Adrenal gland (tissue), 12 donors: ENCODE data around the gene GDAP2. TPM values are rescaled to one million over a fixed set of nuclear protein-coding genes. Genes with fewer than 3 reads are reported as not detected.

Source experiments
- DNase-seq, 7 donors: peaks; one replicate each; pipeline ENCODE4 v3.0.0-alpha.2; 2019 to 2020
- H3K27ac ChIP-seq, 5 donors: fragments of 200-600 bp; sonication (generic) in 4 of 5; 1 replicate in 3 of 5; 2 replicates in 2 of 5; pipeline versions ENCODE4 v1.5.1 to v1.8.0; 2016 to 2020; ENCODE audit warnings: mild to moderate bottlenecking in 1 of 5
- H3K27me3 ChIP-seq: fragments of 200-600 bp; 2 replicates; pipeline ENCODE4 v1.8.0; 2021
- H3K36me3 ChIP-seq, 2 donors: fragments of 200-600 bp; replicated peaks in 1 of 2; 1 replicate in 1 of 2; 2 replicates in 1 of 2; pipeline versions ENCODE4 v1.5.1 to v1.8.0; 2018 to 2022
- H3K4me1 ChIP-seq, 2 donors: fragments of 200-600 bp; replicated peaks in 1 of 2; 1 replicate in 1 of 2; 2 replicates in 1 of 2; pipeline versions ENCODE4 v1.5.1 to v1.8.0; 2018 to 2021
- H3K4me3 ChIP-seq, 4 donors: fragments of 200-600 bp; sonication (generic) in 3 of 4; one replicate each; pipeline ENCODE4 v1.5.1; 2016 to 2018
- H3K9me3 ChIP-seq, 3 donors: fragments of 200-600 bp; sonication (generic) in 1 of 3; replicated peaks in 1 of 3; 1 replicate in 2 of 3; 2 replicates in 1 of 3; pipeline versions ENCODE4 v1.5.1 to v1.8.0; 2016 to 2021
- POLR2A ChIP-seq, 2 donors: fragments of 450-650 bp; IDR thresholded peaks; one replicate each; pipeline ENCODE4 v1.6.1; 2017; ENCODE audit warnings: antibody characterized with exemption in 2 of 2, mild to moderate bottlenecking in 2 of 2, moderate library complexity in 1 of 2
- WGBS, 4 donors: extraction: QIAGEN DNeasy Blood & Tissue Kit in 2 of 4; methylation state at CpG; one replicate each; pipeline versions ENCODE4 v1.1.5 to v1.1.7; 2013 to 2017; 5-methylcytosine and 5-hydroxymethylcytosine counted together
- intact Hi-C, 2 donors: fragments of 100-400 bp; cut with DNase I; formaldehyde crosslinking; loops; one replicate each; pipeline versions ENCODE4 v1.14.1 to v1.15.0; 2022 to 2023
- polyA plus RNA-seq, 3 donors: library from polyadenylated mRNA; stranded (reverse); fragments of 200-250 nt in 2 of 3; fragments of 350-450 nt in 1 of 3; fragmentation: Illumina TruSeq in 1 of 3; extraction: RNeasy Lipid Tissue Mini Kit (QIAGEN cat#74804) in 1 of 3; gene quantifications; one replicate each; pipeline ENCODE4 v1.2.3, GENCODE V29; 2013 to 2014
- total RNA-seq, 9 donors: library from RNA; depleted of rRNA in 4 of 9; stranded (reverse); fragments of >200 nt in 4 of 9; fragments of 120-200 nt in 1 of 9; fragmentation: NEBNext Ultra II Directional in 1 of 9; extraction: Animal tissue kit (Norgen Biotek cat#: 25700) in 1 of 9; gene quantifications; one replicate each; pipeline versions ENCODE4 v1.1.0 to v1.2.4, GENCODE V29; 2013 to 2023
- TF ChIP-seq, protein P1 (sequence below), 6 experiments: fragments of 450-650 bp in 4 of 6; fragments of 200-600 bp in 2 of 6; sonication (generic) in 1 of 6; IDR thresholded peaks; 1 replicate in 5 of 6; 2 replicates in 1 of 6; pipeline versions ENCODE4 v1.5.1 to v1.8.0; 2016 to 2021; ENCODE audit warnings: antibody characterized with exemption in 6 of 6, mild to moderate bottlenecking in 2 of 6, moderate library complexity in 1 of 6
- donor health status: healthy with polysubstance abuse.
- donor health status: Bipolar disorder and iron deficiency.
- donor health status: DM: yes; HTN: yes; CAD: no.
- donor health status: DM: no; HTN: no; CAD: no.
- donor health status: DM: no; HTN: no; CAD: no.
- donor health status: DM: yes; HTN: yes; CAD: no.

The GDAP2 gene
- total and polyA plus RNA-seq, 12 donors: 2.2 to 34.2 (median 22.4) TPM

DNA sequence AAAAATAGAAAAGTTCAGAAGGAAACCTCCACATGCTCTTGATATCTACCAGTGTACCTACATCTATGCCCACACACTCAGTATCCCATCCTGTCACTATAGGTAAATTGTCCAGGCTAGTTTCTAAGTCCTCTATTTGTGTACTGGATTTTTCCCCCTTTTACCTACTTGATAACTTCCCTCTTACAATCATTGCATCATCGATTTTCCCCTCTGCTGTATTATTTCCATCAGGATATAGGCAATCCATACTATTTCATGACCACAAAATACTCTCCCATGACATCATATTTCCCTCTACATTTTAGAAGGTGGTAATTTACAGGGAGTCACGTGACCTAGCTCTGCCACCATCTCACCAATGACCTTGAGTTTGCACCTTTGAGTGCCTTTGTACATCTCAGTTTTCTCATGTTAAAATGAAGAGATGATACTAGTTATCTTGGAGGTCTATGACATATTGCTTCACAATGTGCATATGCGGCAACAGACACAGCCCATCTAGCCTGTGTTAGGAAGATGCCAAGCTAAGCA lies 88.2 kb downstream of the GDAP2 start:
- Histone ChIP-seq H3K36me3 (no peaks in the 10 kb centered on the region), H3K27me3 (no peaks in the 10 kb centered on the region), H3K4me3 (no peak overlapping the region), H3K27ac (no peak overlapping the region), H3K9me3 (no peaks in the 10 kb centered on the region), H3K4me1 (no peaks in the 10 kb centered on the region)
- TF ChIP-seq POLR2A (IDR thresholded peaks at IDR 0.05): no peak
- TF ChIP-seq, protein P1, sequence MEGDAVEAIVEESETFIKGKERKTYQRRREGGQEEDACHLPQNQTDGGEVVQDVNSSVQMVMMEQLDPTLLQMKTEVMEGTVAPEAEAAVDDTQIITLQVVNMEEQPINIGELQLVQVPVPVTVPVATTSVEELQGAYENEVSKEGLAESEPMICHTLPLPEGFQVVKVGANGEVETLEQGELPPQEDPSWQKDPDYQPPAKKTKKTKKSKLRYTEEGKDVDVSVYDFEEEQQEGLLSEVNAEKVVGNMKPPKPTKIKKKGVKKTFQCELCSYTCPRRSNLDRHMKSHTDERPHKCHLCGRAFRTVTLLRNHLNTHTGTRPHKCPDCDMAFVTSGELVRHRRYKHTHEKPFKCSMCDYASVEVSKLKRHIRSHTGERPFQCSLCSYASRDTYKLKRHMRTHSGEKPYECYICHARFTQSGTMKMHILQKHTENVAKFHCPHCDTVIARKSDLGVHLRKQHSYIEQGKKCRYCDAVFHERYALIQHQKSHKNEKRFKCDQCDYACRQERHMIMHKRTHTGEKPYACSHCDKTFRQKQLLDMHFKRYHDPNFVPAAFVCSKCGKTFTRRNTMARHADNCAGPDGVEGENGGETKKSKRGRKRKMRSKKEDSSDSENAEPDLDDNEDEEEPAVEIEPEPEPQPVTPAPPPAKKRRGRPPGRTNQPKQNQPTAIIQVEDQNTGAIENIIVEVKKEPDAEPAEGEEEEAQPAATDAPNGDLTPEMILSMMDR (IDR thresholded peaks at IDR 0.05): no peak
- no peak for DNase-seq
- intact Hi-C loops: no loop called here
- WGBS, 4 donors: 95 to 98% (median 96%) methylated on average over 3 of the region's 3 CpGs

DNA sequence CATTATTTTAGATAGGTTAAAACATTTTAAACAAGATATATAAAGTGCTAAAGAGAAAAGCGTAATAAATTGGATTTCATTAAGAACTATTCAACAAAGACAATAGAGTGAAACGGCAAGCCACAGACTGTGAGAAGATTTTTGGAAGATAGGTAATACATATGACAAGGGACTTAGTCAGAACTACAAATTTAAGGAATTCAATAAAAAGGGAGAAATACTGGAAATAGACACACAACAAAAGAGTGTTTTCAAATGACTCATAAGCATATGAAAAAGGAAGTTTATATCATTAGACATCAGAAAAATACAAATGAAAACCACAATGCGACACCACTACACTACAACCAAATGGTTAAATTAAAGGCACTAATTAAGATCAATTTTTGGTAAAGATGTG lies 90.5 kb downstream of the GDAP2 start:
- TF ChIP-seq POLR2A (IDR thresholded peaks at IDR 0.05): no peak
- TF ChIP-seq, protein P1 (IDR thresholded peaks at IDR 0.05): no peak
- WGBS, 4 donors: 96 to 100% (median 98%) methylated on average over 3 of the region's 3 CpGs
- Histone ChIP-seq H3K36me3 (no peaks in the 10 kb centered on the region), H3K27me3 (no peaks in the 10 kb centered on the region), H3K4me3 (no peak overlapping the region), H3K27ac (no peak overlapping the region), H3K4me1 (no peaks in the 10 kb centered on the region), H3K9me3 (no peaks in the 10 kb centered on the region)
- no peak for DNase-seq
- intact Hi-C loops: no loop called here

DNA sequence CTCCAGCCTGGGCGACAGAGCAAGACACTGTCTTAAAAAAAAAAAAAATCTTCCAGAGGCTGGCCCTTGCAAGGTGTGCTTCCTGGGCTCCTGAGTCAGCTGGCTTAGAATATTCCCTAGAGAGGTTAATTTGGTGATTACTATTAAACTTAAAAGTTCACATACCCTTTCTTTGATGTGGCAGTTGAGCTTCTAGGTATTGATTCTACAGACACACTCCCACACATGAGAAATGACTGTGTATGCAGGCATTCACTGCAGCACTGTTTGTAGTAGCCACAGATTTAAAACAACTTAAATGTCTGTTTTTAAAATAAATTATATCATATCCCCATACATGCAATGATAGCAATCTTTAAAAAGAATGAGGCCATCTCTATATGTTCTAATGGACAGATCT lies 93.4 kb downstream of the GDAP2 start:
- Histone ChIP-seq H3K36me3 (no peaks in the 10 kb centered on the region), H3K4me1 (no peaks in the 10 kb centered on the region), H3K9me3 (no peaks in the 10 kb centered on the region), H3K4me3 (no peak overlapping the region), H3K27me3 (no peaks in the 10 kb centered on the region), H3K27ac (no peak overlapping the region)
- DNase-seq: no peak
- 67 to 100% (median 95%) methylated on average over 1 of the region's 1 CpG for WGBS, 4 donors
- TF ChIP-seq, protein P1 (IDR thresholded peaks at IDR 0.05): no peak
- no peak for TF ChIP-seq POLR2A (IDR thresholded peaks at IDR 0.05)
- intact Hi-C loops: no loop called here

DNA sequence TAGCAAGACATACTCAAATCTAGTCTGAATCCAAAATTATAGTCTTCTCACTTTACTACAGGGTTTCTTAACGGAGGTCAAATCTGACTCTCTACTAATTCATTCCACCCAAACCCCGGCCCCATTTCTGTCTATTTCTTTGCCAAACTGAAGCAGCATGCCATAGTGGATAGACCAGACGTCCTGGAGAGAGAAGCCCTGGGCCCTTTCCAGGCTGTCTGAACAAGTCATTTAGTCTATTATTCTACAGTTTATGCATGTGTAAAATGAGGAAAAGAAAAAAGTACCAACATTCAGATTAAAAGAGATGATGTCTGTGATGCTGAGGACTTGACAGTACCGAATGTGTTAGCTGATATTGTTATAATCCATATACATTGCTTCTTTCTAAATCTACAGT lies 95.0 kb downstream of the GDAP2 start:
- no peak overlapping the region for H3K27ac ChIP-seq
- H3K36me3 ChIP-seq: no peaks in the 10 kb centered on the region
- H3K9me3 ChIP-seq: no peaks in the 10 kb centered on the region
- DNase-seq: no peak
- no peak overlapping the region for H3K4me3 ChIP-seq
- no peak for TF ChIP-seq POLR2A (IDR thresholded peaks at IDR 0.05)
- TF ChIP-seq, protein P1 (IDR thresholded peaks at IDR 0.05): no peak
- no peaks in the 10 kb centered on the region for H3K27me3 ChIP-seq
- intact Hi-C loops: no loop called here
- no peaks in the 10 kb centered on the region for H3K4me1 ChIP-seq
- 87 to 93% (median 91%) methylated on average over 4 of the region's 4 CpGs for WGBS, 4 donors
